Neural cell (in vitro differentiated cells): ENCODE measurements around the gene ZNF460.

Source experiments
- EP300 ChIP-seq: fragments of 450-650 bp; conservative IDR thresholded peaks from 2 replicates; pipeline ENCODE4 v1.6.1; 2014; ENCODE audit warnings: antibody characterized with exemption, mild to moderate bottlenecking, moderate library complexity; ENCODE audit not compliant: poor library complexity, severe bottlenecking
- POLR2AphosphoS5 ChIP-seq: IDR thresholded peaks from 2 replicates; pipeline ENCODE4 v1.6.1; 2012
- RAD21 ChIP-seq: fragments of 450-650 bp; conservative IDR thresholded peaks from 2 replicates; pipeline ENCODE4 v1.6.1; 2014; ENCODE audit warnings: antibody characterized with exemption, mild to moderate bottlenecking, moderate library complexity
- TF ChIP-seq, protein P1 (sequence below): fragments of 450-650 bp; IDR thresholded peaks from 2 replicates; pipeline ENCODE4 v1.5.1; 2014; ENCODE audit warnings: antibody characterized with exemption, mild to moderate bottlenecking, moderate library complexity; ENCODE audit not compliant: poor library complexity, severe bottlenecking

- no peak for TF ChIP-seq EP300
- no peak for TF ChIP-seq POLR2AphosphoS5
- TF ChIP-seq, protein P1, sequence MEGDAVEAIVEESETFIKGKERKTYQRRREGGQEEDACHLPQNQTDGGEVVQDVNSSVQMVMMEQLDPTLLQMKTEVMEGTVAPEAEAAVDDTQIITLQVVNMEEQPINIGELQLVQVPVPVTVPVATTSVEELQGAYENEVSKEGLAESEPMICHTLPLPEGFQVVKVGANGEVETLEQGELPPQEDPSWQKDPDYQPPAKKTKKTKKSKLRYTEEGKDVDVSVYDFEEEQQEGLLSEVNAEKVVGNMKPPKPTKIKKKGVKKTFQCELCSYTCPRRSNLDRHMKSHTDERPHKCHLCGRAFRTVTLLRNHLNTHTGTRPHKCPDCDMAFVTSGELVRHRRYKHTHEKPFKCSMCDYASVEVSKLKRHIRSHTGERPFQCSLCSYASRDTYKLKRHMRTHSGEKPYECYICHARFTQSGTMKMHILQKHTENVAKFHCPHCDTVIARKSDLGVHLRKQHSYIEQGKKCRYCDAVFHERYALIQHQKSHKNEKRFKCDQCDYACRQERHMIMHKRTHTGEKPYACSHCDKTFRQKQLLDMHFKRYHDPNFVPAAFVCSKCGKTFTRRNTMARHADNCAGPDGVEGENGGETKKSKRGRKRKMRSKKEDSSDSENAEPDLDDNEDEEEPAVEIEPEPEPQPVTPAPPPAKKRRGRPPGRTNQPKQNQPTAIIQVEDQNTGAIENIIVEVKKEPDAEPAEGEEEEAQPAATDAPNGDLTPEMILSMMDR = no peak
- no peak for TF ChIP-seq RAD21
Observed at GRCh38 chr19:57271280-57271679, 9.0 kb upstream of the ZNF460 start.
